OCI-LY7 (cell line): ENCODE data around the gene MEF2C. TPM values are rescaled to one million over a fixed set of nuclear protein-coding genes. Genes with fewer than 3 reads are reported as not detected.

ENCODE experiments used
- BruUV-seq: library from RNA; stranded (reverse); fragments of 400-500 nt; replicated peaks from 2 replicates; lab custom pipeline; 2021; lab: Mats Ljungman, UMichigan
- CTCF ChIA-PET: fragments of 300-600 bp; sonication (Branson Sonifier 250); formaldehyde crosslinking; loops from one replicate; lab custom pipeline; 2022; ENCODE audit warnings: antibody characterized with exemption; ENCODE audit not compliant: unreplicated experiment; lab: Charles Lee
- POLR2A ChIA-PET: fragments of 300-600 bp; sonication (Branson Sonifier 250); formaldehyde crosslinking; loops from one replicate; lab custom pipeline; 2022; ENCODE audit warnings: antibody characterized with exemption; lab: Charles Lee
- DNase-seq: peaks from one replicate; pipeline ENCODE4 v3.0.0-alpha.2; 2015; ENCODE audit warnings: low spot score
- H2AFZ ChIP-seq: fragments of 200-600 bp; sonication (generic), shearing (Covaris generic); 2 replicates; pipeline ENCODE4 v1.6.1; 2014; ENCODE audit warnings: mild to moderate bottlenecking, antibody characterized with exemption, low read length, moderate library complexity
- H3K27ac ChIP-seq: fragments of 200-600 bp; sonication (generic); 2 replicates; pipeline ENCODE4 v1.5.1; 2014; ENCODE audit warnings: mixed run types, low read depth, mild to moderate bottlenecking, moderate library complexity, low read length, inconsistent platforms; ENCODE audit not compliant: poor library complexity, severe bottlenecking
- H3K36me3 ChIP-seq: fragments of 200-600 bp; sonication (generic); 2 replicates; pipeline ENCODE4 v1.6.1; 2014; ENCODE audit warnings: mild to moderate bottlenecking, antibody characterized with exemption, low read length, moderate library complexity, mixed read lengths; ENCODE audit not compliant: insufficient read depth
- H3K4me1 ChIP-seq: fragments of 200-600 bp; sonication (generic); 2 replicates; pipeline ENCODE4 v1.5.1; 2014; ENCODE audit warnings: mild to moderate bottlenecking, low read length; ENCODE audit not compliant: insufficient read depth, poor library complexity, severe bottlenecking
- H3K4me2 ChIP-seq: fragments of 200-600 bp; sonication (generic); 2 replicates; pipeline ENCODE4 v1.6.1; 2014; ENCODE audit warnings: mild to moderate bottlenecking, low read length
- H3K4me3 ChIP-seq: fragments of 200-600 bp; sonication (generic); 2 replicates; pipeline ENCODE4 v1.5.1; 2014; ENCODE audit warnings: mild to moderate bottlenecking, low read depth, low read length; ENCODE audit not compliant: poor library complexity, severe bottlenecking
- H3K79me2 ChIP-seq: fragments of 200-600 bp; sonication (generic); 2 replicates; pipeline ENCODE4 v1.6.1; 2016; ENCODE audit warnings: low read depth, mild to moderate bottlenecking, low read length, moderate library complexity, mixed read lengths; ENCODE audit not compliant: insufficient read depth
- H3K9me2 ChIP-seq: fragments of 200-600 bp; sonication (generic); 2 replicates; pipeline ENCODE4 v1.6.1; 2016; ENCODE audit warnings: mild to moderate bottlenecking, low read length, mixed read lengths; ENCODE audit not compliant: insufficient read depth
- H3K9me3 ChIP-seq: fragments of 200-600 bp; sonication (generic); 2 replicates; pipeline ENCODE4 v1.6.1; 2014; ENCODE audit warnings: mild to moderate bottlenecking, mixed run types, low read length, mixed read lengths
- H4K20me1 ChIP-seq: fragments of 200-600 bp; sonication (generic); 2 replicates; pipeline ENCODE4 v1.6.1; 2014; ENCODE audit warnings: mild to moderate bottlenecking, antibody characterized with exemption, low read length, moderate library complexity, mixed read lengths; ENCODE audit not compliant: insufficient read depth
- CTCF ChIP-seq: fragments of 200-600 bp; sonication (generic); conservative IDR thresholded peaks from 2 replicates; pipeline ENCODE4 v1.5.1; 2014; ENCODE audit warnings: mild to moderate bottlenecking, antibody characterized with exemption, low read length, moderate library complexity, mixed read lengths
- EZH2phosphoT487 ChIP-seq: fragments of 200-600 bp; sonication (generic); IDR thresholded peaks from 2 replicates; pipeline ENCODE4 v1.6.1; 2018; ENCODE audit warnings: low read depth, borderline replicate concordance, mild to moderate bottlenecking, mixed run types, antibody characterized with exemption, low read length, moderate library complexity, mixed read lengths
- intact Hi-C: fragments of 100-400 bp; cut with micrococcal nuclease; formaldehyde crosslinking; loops from one replicate; pipeline ENCODE4 v1.10.0; 2022; ENCODE audit not compliant: unreplicated experiment
- total RNA-seq, 2 experiments: library from RNA; depleted of rRNA in 1 of 2; stranded (reverse); fragments of >200 nt in 1 of 2; shearing (Covaris generic) in 1 of 2; gene quantifications; 2 replicates each; pipeline ENCODE4 v1.2.3, GENCODE V29; 2014 to 2022

MEF2C gene
- total RNA-seq, 2 experiments from 2014 or later = 5.5 to 57.6 TPM

- BruUV-seq = no TSS peak
- no peak for DNase-seq
- Histone ChIP-seq H3K4me3 (no peak overlapping the region), H3K9me3 (no peaks in the 10 kb centered on the region), H3K36me3 (peaks cover 5% of the 10 kb centered on the region; the same call in 1 of the 2 replicates), H4K20me1 (no peaks in the 10 kb centered on the region), H3K4me2 (peak overlapping the region; percentile 27), H2AFZ (0 out of 2 replicates have a peak overlapping the region, but pooled peaks have one; percentile 12), H3K4me1 (peaks cover 52% of the 10 kb centered on the region), H3K9me2 (no peaks in the 10 kb centered on the region), H3K79me2 (peaks cover 5% of the 10 kb centered on the region; the same call in 1 of the 2 replicates), H3K27ac (no peak overlapping the region)
- TF ChIP-seq EZH2phosphoT487 = no peak
- no peak for TF ChIP-seq CTCF
- ChIA-PET POLR2A (interaction anchor here (0.9 to 9.6 kb wide), 17 partner anchors 9 to 160 kb away, joined by 3 to 135 read pairs (median 9); no protein-coding TSS in a partner anchor), CTCF (no interaction called here)
- intact Hi-C loops = no loop called here
These were observed 62.4 kb downstream of the MEF2C start for GRCh38 chr5:88820581-88820980.

- peaks cover 5% of the 10 kb centered on the region; the same call in 1 of the 2 replicates for H3K79me2 ChIP-seq
These were observed 63.5 kb downstream of the MEF2C start for GRCh38 chr5:88819301-88819999.

More at GRCh38 chr5:88819301-88819999, 63.5 kb downstream of the MEF2C start:
- Histone ChIP-seq H3K4me2 (peak overlapping the region; percentile 43), H3K4me3 (no peak overlapping the region), H3K9me2 (no peaks in the 10 kb centered on the region), H3K36me3 (peaks cover 5% of the 10 kb centered on the region; the same call in 1 of the 2 replicates), H2AFZ (peak overlapping the region; percentile 20; the same call in 1 of the 2 replicates), H4K20me1 (no peaks in the 10 kb centered on the region), H3K9me3 (no peaks in the 10 kb centered on the region), H3K27ac (no peak overlapping the region), H3K4me1 (peaks cover 50% of the 10 kb centered on the region)
- intact Hi-C loops = no loop called here
- POLR2A ChIA-PET = interaction anchor here (0.5 to 9.6 kb wide), 26 partner anchors 8 to 627 kb away, joined by 3 to 135 read pairs (median 4); no protein-coding TSS in a partner anchor
- no TSS peak for BruUV-seq
- TF ChIP-seq CTCF (no peak), EZH2phosphoT487 (no peak)
- CTCF ChIA-PET = interaction anchor here (1.0 to 1.6 kb wide), 2 partner anchors 10 to 87 kb away, joined by 3 to 6 read pairs; no protein-coding TSS in a partner anchor
- DNase-seq = no peak
